GM12872 (cell line): ENCODE results near the gene RNPEPL1.

Source experiments
- TF ChIP-seq, protein P1 (sequence below): IDR thresholded peaks from 3 replicates; pipeline ENCODE4 v1.5.1; 2011; ENCODE audit warnings: low read depth, mild to moderate bottlenecking, low read length, moderate library complexity; ENCODE audit not compliant: insufficient read depth

RNPEPL1 gene

DNA sequence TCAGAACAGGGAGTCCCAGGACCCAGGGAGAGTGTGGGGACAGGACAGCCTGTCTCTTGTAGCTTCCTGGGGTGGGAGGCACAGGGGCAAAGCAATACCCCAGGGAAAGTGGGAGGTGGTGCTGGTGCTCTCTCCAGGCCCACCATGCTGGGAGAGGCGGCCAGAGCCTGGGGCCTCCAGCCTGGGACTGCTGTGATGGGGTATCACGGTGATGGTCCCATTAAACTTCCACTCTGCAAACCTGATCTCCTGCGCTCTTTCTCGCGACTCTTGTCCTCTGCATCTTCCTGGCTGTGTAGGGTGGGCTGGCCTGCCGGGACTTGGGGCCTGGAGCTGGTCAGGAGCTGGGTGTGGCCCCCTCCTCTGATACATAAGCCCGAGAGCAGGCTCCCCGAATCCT is 10.2 kb downstream of the RNPEPL1 start:
- TF ChIP-seq, protein P1, sequence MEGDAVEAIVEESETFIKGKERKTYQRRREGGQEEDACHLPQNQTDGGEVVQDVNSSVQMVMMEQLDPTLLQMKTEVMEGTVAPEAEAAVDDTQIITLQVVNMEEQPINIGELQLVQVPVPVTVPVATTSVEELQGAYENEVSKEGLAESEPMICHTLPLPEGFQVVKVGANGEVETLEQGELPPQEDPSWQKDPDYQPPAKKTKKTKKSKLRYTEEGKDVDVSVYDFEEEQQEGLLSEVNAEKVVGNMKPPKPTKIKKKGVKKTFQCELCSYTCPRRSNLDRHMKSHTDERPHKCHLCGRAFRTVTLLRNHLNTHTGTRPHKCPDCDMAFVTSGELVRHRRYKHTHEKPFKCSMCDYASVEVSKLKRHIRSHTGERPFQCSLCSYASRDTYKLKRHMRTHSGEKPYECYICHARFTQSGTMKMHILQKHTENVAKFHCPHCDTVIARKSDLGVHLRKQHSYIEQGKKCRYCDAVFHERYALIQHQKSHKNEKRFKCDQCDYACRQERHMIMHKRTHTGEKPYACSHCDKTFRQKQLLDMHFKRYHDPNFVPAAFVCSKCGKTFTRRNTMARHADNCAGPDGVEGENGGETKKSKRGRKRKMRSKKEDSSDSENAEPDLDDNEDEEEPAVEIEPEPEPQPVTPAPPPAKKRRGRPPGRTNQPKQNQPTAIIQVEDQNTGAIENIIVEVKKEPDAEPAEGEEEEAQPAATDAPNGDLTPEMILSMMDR: no peak

DNA sequence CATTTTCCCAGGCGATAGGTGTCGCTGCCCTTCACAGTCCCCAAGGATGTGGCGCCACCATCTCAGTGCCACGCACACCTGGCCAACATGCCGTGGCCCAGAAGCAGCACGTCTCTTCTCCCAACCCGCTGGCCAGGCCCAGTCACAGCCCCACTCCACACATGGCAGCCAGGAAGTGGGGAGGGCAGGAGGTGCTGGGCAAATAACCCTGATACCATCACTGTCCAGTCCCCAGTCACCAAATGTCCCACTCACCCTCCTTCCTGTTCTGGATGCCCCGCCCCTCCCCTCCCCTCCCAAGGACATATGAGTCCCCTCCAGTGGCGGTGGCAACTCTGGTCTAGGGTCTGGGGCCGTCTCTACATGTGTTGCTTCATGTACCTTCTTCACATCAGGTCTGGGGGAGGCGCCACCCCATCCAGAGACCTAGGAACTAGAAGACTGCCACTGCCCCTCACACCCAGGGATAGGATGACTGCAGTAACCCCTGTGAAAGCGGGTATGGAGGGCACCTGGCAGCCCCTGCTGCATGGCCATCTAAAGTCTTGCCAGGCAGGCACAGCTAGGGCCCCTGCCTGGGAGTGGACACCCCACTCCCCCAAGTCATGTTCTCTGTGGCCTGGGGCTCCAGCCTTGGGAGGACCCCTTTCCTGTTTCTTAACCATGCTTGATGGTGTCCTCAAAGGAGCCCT is 10.9 kb downstream of the RNPEPL1 start:
- TF ChIP-seq, protein P1: no peak

DNA sequence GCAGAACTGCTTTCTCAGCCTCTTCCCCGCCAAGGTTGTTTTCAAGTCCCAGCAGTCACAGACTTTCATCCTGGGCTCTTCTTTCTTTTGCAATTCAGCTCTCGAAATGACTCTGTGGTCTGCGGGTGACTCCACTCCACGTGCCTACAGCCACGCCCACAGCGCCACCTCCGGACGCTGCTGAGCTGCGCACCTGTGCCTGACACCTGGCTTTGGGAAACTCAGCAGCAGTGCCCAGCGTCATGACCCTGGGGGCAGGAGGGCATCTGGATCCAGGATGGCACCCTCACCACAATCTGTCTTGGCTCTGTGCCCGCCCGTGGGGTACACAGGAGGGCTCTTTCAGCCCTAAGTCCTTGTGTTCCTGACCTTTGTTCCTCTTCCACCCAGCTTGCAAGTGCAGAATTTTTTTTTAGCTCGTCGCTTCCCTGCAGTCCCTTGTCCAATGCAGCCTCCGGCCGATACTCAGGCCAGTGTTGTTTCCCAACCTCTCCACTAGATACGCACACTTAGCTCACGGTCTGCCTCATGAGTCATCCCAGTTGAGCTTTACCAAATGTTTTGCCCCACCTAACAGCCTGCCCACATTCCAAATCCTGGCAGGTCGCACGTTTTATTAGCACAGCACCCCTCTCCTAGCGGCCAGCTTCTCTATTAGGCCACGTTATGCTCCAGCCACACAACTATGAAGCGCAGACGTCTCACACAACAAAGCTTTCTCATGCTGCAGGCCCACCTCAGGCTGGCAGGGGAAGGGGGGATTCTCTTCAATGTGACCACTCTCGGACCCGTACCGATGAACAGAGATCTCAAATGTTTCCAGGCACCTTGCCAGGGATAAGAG is 11.7 kb downstream of the RNPEPL1 start:
- TF ChIP-seq, protein P1: peak; percentile 80

DNA sequence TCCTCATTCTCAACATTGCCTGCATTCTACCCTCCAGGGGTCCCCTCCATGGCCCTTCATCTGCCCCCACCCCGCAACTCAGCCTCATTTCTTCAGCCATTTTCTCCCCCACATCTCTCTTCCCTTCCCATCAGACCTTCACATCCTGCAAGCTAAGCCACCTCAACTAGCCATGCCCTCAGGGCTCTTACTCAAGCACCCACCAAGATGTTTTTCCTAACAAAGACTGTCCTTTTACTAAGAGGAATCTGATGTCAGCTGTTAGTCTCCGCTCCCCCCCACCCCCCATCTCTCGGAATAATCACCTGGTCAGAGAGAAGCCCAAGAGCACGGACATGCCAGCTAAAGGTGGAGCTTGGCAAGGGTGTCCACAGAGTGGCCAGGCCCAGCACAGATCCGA is 13.5 kb downstream of the RNPEPL1 start:
- TF ChIP-seq, protein P1: no peak

DNA sequence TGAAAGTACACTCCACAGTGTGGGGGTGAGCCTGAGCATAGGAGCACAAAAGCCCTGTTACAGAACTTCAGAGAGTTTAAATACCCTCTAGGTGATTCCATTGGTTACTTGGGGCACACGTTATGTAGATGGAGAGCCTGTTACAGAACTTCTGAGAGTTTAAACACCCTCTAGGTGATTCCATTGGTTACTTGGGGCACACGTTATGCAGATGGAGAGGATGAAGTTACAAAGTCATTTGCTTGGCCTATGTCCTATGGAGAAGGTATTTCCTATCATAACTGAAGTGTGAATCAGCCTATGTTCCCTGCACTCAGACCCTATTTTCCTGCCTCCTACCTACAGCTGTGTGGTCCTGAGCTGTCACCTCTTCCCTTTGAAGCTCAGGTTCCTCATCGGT is 14.5 kb downstream of the RNPEPL1 start:
- TF ChIP-seq, protein P1: no peak

DNA sequence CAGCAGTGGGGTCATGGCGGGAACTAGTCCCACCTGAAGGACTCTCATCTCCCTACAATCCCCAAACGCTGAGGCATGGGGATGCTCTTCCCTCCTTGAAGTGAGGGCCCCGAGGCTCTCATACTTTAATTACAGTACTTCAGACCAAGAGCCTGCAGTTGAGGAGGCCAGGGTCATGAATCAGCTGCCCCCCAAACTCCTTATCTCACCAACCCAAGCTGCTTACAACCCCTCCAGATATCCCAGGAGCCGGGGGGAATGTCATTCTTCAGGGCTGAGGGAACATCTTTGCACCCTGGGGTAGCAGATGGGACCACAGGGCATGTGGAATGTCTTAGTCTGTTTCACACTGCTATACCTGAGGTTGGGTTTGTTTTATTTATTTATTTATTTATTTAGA is 15.5 kb downstream of the RNPEPL1 start:
- TF ChIP-seq, protein P1: no peak

DNA sequence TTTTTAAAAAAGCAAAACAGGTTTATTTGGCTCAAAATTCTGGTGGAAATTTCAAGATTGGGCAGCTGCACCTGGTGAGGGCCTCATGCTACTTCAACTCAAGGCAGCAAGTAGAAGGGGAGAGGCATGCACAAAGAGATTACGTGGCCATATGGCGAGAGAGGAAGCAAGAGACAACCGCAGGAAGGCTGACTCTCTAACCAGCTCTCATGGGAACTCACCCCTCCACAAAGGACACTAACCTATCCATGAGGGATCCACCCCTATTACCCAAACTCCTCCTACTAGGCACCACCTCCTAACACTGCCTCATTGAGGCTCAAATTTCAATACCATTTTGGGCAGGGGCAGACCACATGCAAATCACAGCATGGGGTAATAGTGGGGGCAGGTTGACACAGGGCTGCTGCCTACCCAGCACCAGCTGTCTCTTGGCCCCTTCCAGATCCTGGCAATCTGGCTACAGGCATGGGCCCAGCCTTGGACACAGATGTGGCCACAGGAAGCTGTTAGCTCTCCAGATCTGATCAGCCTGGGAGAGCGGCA is 16.3 kb downstream of the RNPEPL1 start:
- TF ChIP-seq, protein P1: no peak
